Ishikawa (cell line): ENCODE results near the gene ANGPTL5.

ENCODE experiments used
- EGR1 ChIP-seq: IDR thresholded peaks from 2 replicates; pipeline ENCODE4 v1.6.1; 2012
- EP300 ChIP-seq: IDR thresholded peaks from 2 replicates; pipeline ENCODE4 v1.6.1; 2012; ENCODE audit warnings: borderline replicate concordance
- FOXM1 ChIP-seq: IDR thresholded peaks from 2 replicates; pipeline ENCODE4 v1.6.1; 2012; ENCODE audit warnings: low read depth, borderline replicate concordance
- NFIC ChIP-seq: IDR thresholded peaks from 2 replicates; pipeline ENCODE4 v1.6.1; 2012
- RAD21 ChIP-seq: IDR thresholded peaks from 2 replicates; pipeline ENCODE4 v1.6.1; 2012; ENCODE audit warnings: low read depth
- TAF1 ChIP-seq: IDR thresholded peaks from 2 replicates; pipeline ENCODE4 v1.6.1; 2012; ENCODE audit warnings: low read depth, mild to moderate bottlenecking
- ZBTB7A ChIP-seq: IDR thresholded peaks from 2 replicates; pipeline ENCODE4 v1.6.1; 2012; ENCODE audit warnings: low read depth
- TF ChIP-seq, protein P1 (sequence below): IDR thresholded peaks from 2 replicates; pipeline ENCODE4 v1.6.1; 2012
- TF ChIP-seq, protein P2 (sequence below): IDR thresholded peaks from 2 replicates; pipeline ENCODE4 v1.6.1; 2012; ENCODE audit warnings: low read depth, mild to moderate bottlenecking

DNA sequence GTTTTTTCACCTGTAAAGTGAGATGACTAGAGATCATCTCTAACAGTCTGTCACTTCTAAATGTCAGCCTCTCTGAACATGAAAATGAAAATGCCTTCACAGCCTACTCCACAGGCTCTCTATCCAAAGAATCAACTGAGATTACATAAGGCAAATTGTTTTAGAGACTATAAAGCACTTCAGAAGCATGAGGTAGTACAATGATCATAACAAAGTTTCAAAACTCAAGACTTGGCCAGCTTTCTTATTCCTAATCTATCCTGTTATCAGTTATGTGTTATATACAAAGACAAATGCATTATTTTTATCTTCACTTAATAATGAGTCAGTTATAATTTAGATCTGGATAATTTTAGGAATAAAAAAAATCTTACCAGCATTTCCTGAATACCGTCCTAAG is 21.8 kb downstream of the ANGPTL5 start:
- TF ChIP-seq FOXM1 (no peak), ZBTB7A (no peak), EGR1 (no peak), RAD21 (no peak), EP300 (no peak), TAF1 (no peak), NFIC (no peak)
- TF ChIP-seq, protein P1, sequence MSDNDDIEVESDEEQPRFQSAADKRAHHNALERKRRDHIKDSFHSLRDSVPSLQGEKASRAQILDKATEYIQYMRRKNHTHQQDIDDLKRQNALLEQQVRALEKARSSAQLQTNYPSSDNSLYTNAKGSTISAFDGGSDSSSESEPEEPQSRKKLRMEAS: no peak
- TF ChIP-seq, protein P2, sequence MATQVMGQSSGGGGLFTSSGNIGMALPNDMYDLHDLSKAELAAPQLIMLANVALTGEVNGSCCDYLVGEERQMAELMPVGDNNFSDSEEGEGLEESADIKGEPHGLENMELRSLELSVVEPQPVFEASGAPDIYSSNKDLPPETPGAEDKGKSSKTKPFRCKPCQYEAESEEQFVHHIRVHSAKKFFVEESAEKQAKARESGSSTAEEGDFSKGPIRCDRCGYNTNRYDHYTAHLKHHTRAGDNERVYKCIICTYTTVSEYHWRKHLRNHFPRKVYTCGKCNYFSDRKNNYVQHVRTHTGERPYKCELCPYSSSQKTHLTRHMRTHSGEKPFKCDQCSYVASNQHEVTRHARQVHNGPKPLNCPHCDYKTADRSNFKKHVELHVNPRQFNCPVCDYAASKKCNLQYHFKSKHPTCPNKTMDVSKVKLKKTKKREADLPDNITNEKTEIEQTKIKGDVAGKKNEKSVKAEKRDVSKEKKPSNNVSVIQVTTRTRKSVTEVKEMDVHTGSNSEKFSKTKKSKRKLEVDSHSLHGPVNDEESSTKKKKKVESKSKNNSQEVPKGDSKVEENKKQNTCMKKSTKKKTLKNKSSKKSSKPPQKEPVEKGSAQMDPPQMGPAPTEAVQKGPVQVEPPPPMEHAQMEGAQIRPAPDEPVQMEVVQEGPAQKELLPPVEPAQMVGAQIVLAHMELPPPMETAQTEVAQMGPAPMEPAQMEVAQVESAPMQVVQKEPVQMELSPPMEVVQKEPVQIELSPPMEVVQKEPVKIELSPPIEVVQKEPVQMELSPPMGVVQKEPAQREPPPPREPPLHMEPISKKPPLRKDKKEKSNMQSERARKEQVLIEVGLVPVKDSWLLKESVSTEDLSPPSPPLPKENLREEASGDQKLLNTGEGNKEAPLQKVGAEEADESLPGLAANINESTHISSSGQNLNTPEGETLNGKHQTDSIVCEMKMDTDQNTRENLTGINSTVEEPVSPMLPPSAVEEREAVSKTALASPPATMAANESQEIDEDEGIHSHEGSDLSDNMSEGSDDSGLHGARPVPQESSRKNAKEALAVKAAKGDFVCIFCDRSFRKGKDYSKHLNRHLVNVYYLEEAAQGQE: no peak
